Tibial nerve (tissue), 3 donors: ENCODE measurements around the gene TUB.

Experiments used
- CTCF ChIP-seq, 5 experiments: fragments of 200-600 bp in 3 of 5; fragments of 450-650 bp in 2 of 5; sonication (generic) in 3 of 5; IDR thresholded peaks; one replicate each; pipeline ENCODE4 v1.5.1; 2016 to 2019; ENCODE audit warnings: antibody characterized with exemption in 5 of 5, mild to moderate bottlenecking in 3 of 5, moderate library complexity in 2 of 5
- POLR2A ChIP-seq, 2 donors: fragments of 450-650 bp; IDR thresholded peaks; one replicate each; pipeline ENCODE4 v1.6.1; 2017; ENCODE audit warnings: antibody characterized with exemption in 2 of 2, mild to moderate bottlenecking in 2 of 2, moderate library complexity in 2 of 2

- TF ChIP-seq CTCF (IDR thresholded peaks at IDR 0.05): no peak
- no peak for TF ChIP-seq POLR2A (IDR thresholded peaks at IDR 0.05)
Observed at GRCh38 chr11:8081591-8082250, 710 bp downstream of the TUB start.
